Lower leg skin (tissue), 4 donors: ENCODE measurements around the gene SMAD1. TPM values are rescaled to one million over a fixed set of nuclear protein-coding genes. Genes with fewer than 3 reads are reported as not detected.

Experiments
- DNase-seq, 2 donors: peaks; one replicate each; pipeline ENCODE4 v3.0.0-alpha.2; 2019; ENCODE audit warnings: low spot score in 2 of 2
- H3K4me3 ChIP-seq: fragments of 200-600 bp; sonication (generic); 2 replicates; pipeline ENCODE4 v1.5.1; 2017; ENCODE audit warnings: mild to moderate bottlenecking, low read depth; ENCODE audit not compliant: poor library complexity, severe bottlenecking
- POLR2A ChIP-seq, 2 donors: fragments of 450-650 bp; IDR thresholded peaks; one replicate each; pipeline ENCODE4 v1.6.1; 2016 to 2017; ENCODE audit warnings: antibody characterized with exemption in 2 of 2, mild to moderate bottlenecking in 1 of 2, moderate library complexity in 1 of 2
- WGBS, 2 donors: methylation state at CpG; one replicate each; pipeline ENCODE4 v1.1.5; 2018; 5-methylcytosine and 5-hydroxymethylcytosine counted together
- intact Hi-C: fragments of 100-400 bp; cut with DNase I; formaldehyde crosslinking; loops from one replicate; pipeline ENCODE4 v1.15.0; 2023; ENCODE audit warnings: low total_unique reads
- total RNA-seq, 4 donors: library from RNA; depleted of rRNA; stranded (reverse); fragments of >200 nt; gene quantifications; one replicate each; pipeline ENCODE4 v1.1.0, GENCODE V29; 2016
- TF ChIP-seq, protein P1 (sequence below), 3 donors: fragments of 450-650 bp; IDR thresholded peaks; one replicate each; pipeline ENCODE4 v1.5.1; 2016; ENCODE audit warnings: antibody characterized with exemption in 3 of 3, mild to moderate bottlenecking in 3 of 3, moderate library complexity in 2 of 3

The SMAD1 gene
- 10 to 100 TPM; 37.9 to 46.1 (median 40.8) TPM for total RNA-seq

GRCh38 chr4:145481164-145481941 lies at the start of gene SMAD1:
TSS of gene SMAD1 (plus strand) at chr4:145481853. CDS start at chr4:145514614, 32,761 bp downstream.
- WGBS, 2 donors = 1% methylated on average over 51 to 52 of the region's 65 CpGs
- intact Hi-C loops = no loop called here

DNA sequence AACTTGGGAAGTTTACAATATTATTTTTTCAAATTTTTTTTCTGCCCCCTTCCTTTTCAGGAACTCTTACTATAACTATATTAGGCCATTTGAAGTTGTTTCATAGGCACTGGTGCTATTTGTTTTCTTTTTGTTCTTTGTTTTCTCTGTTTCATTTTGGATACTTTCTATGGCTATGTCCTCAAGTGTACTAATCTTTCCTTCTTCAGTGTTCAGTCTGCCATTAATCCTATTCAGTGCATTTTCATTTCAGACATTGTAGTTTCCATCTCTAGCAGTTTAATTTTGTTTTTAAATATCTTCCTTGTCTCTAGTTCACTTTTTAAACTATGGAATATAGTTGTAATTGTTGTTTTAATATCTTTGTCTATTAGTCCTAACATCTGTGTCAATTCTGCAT lies 48.0 kb upstream of the SMAD1 start:
- intact Hi-C loops = no loop called here
- DNase-seq = no peak
- no peak overlapping the region for H3K4me3 ChIP-seq
- TF ChIP-seq, protein P1, sequence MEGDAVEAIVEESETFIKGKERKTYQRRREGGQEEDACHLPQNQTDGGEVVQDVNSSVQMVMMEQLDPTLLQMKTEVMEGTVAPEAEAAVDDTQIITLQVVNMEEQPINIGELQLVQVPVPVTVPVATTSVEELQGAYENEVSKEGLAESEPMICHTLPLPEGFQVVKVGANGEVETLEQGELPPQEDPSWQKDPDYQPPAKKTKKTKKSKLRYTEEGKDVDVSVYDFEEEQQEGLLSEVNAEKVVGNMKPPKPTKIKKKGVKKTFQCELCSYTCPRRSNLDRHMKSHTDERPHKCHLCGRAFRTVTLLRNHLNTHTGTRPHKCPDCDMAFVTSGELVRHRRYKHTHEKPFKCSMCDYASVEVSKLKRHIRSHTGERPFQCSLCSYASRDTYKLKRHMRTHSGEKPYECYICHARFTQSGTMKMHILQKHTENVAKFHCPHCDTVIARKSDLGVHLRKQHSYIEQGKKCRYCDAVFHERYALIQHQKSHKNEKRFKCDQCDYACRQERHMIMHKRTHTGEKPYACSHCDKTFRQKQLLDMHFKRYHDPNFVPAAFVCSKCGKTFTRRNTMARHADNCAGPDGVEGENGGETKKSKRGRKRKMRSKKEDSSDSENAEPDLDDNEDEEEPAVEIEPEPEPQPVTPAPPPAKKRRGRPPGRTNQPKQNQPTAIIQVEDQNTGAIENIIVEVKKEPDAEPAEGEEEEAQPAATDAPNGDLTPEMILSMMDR (IDR thresholded peaks at IDR 0.05) = no peak
- TF ChIP-seq POLR2A (IDR thresholded peaks at IDR 0.05) = no peak

More at GRCh38 chr4:145481164-145481941, at the start of gene SMAD1:
- peak; percentile 80 to 95 for DNase-seq
- peak in 1 of 2 donors; percentile 13 for TF ChIP-seq POLR2A (IDR thresholded peaks at IDR 0.05)
- TF ChIP-seq, protein P1 (IDR thresholded peaks at IDR 0.05) = no peak
- H3K4me3 ChIP-seq = peak within 1 kb of the TSS; percentile 89

DNA sequence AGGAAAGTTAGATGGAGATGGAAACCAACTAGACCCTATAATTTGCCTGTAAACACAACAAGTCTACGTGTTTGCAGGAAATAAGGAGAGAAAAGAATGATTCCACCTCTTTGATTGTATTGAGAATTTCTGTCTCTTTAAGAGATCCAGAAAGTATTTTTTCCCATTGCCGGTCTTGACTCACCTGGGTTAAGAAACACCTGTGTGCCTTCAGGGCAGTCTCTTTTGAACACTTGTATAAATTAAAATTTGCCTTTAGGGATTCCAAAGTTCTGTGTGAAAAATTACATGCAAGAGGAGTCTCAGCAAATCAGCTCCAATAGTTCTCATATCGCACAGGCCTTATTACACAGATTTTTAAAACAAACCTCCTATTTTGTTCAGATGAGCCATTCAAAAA lies 46.0 kb upstream of the SMAD1 start:
- intact Hi-C loops = no loop called here
- WGBS, 2 donors = 56 to 60% methylated on average over 3 of the region's 3 CpGs
- TF ChIP-seq, protein P1 (IDR thresholded peaks at IDR 0.05) = no peak
- TF ChIP-seq POLR2A (IDR thresholded peaks at IDR 0.05) = no peak

GRCh38 chr4:145436114-145436513 lies 45.5 kb upstream of the SMAD1 start:
- intact Hi-C loops = no loop called here
- no peak overlapping the region for H3K4me3 ChIP-seq
- TF ChIP-seq, protein P1 (IDR thresholded peaks at IDR 0.05) = no peak
- TF ChIP-seq POLR2A (IDR thresholded peaks at IDR 0.05) = no peak
- 59 to 79% methylated on average over 4 of the region's 4 CpGs for WGBS, 2 donors
- DNase-seq = no peak

More for the DNA sequence above, 46.0 kb upstream of the SMAD1 start:
- H3K4me3 ChIP-seq = no peak overlapping the region
- DNase-seq = no peak

GRCh38 chr4:145436796-145437195 lies 44.9 kb upstream of the SMAD1 start:
- no peak for DNase-seq
- H3K4me3 ChIP-seq = no peak overlapping the region
- TF ChIP-seq, protein P1 (IDR thresholded peaks at IDR 0.05) = no peak
- no peak for TF ChIP-seq POLR2A (IDR thresholded peaks at IDR 0.05)
- intact Hi-C loops = no loop called here
- 54 to 68% methylated on average over 2 of the region's 2 CpGs for WGBS, 2 donors
